Tibial nerve (tissue), 4 donors: ENCODE results near the gene RPS14. TPM values are rescaled to one million over a fixed set of nuclear protein-coding genes. Genes with fewer than 3 reads are reported as not detected.
A peak's percentile ranks its signal among the peaks of the same experiment; 100 is the strongest.

Experiments
- DNase-seq, 2 donors: peaks; one replicate each; pipeline ENCODE4 v3.0.0-alpha.2; 2019; ENCODE audit warnings: low spot score in 2 of 2
- H3K27ac ChIP-seq, 4 donors: fragments of 200-600 bp; sonication (generic) in 3 of 4; one replicate each; pipeline ENCODE4 v1.5.1; 2017 to 2019; ENCODE audit warnings: mild to moderate bottlenecking in 1 of 4
- H3K27me3 ChIP-seq, 2 donors: fragments of 200-600 bp; sonication (generic) in 1 of 2; one replicate each; pipeline versions ENCODE4 v1.5.1 to v1.6.0; 2017 to 2019
- H3K36me3 ChIP-seq, 3 donors: fragments of 200-600 bp; sonication (generic); one replicate each; pipeline ENCODE4 v1.5.1; 2018 to 2019
- H3K4me1 ChIP-seq, 4 donors: fragments of 200-600 bp; sonication (generic) in 3 of 4; one replicate each; pipeline ENCODE4 v1.5.1; 2017 to 2019
- H3K4me3 ChIP-seq, 4 donors: fragments of 200-600 bp; sonication (generic) in 3 of 4; one replicate each; pipeline ENCODE4 v1.5.1; 2017 to 2019; ENCODE audit warnings: mild to moderate bottlenecking in 1 of 4, moderate library complexity in 1 of 4
- H3K9me3 ChIP-seq, 4 donors: fragments of 200-600 bp; sonication (generic) in 3 of 4; one replicate each; pipeline ENCODE4 v1.5.1; 2017 to 2019
- EP300 ChIP-seq, 2 donors: sonication (generic); formaldehyde crosslinking; IDR thresholded peaks; one replicate each; pipeline ENCODE4 v1.6.1; 2017; ENCODE audit warnings: antibody characterized with exemption in 2 of 2, mild to moderate bottlenecking in 1 of 2
- POLR2A ChIP-seq, 2 donors: fragments of 450-650 bp; IDR thresholded peaks; one replicate each; pipeline ENCODE4 v1.6.1; 2017; ENCODE audit warnings: antibody characterized with exemption in 2 of 2, mild to moderate bottlenecking in 2 of 2, moderate library complexity in 2 of 2
- WGBS, 2 donors: methylation state at CpG; one replicate each; pipeline ENCODE4 v1.1.5; 2018; 5-methylcytosine and 5-hydroxymethylcytosine counted together
- total RNA-seq, 4 donors: library from RNA; depleted of rRNA; stranded (reverse); fragments of >200 nt; gene quantifications; one replicate each; pipeline ENCODE4 v1.1.0, GENCODE V29; 2016
- TF ChIP-seq, protein P1 (sequence below), 5 experiments: fragments of 200-600 bp in 3 of 5; fragments of 450-650 bp in 2 of 5; sonication (generic) in 3 of 5; IDR thresholded peaks; one replicate each; pipeline ENCODE4 v1.5.1; 2016 to 2019; ENCODE audit warnings: antibody characterized with exemption in 5 of 5, mild to moderate bottlenecking in 3 of 5, moderate library complexity in 2 of 5

Gene RPS14
- total RNA-seq, 4 donors from 2014 or later, result 2,328 to 3,623 (median 2,710) TPM

DNA sequence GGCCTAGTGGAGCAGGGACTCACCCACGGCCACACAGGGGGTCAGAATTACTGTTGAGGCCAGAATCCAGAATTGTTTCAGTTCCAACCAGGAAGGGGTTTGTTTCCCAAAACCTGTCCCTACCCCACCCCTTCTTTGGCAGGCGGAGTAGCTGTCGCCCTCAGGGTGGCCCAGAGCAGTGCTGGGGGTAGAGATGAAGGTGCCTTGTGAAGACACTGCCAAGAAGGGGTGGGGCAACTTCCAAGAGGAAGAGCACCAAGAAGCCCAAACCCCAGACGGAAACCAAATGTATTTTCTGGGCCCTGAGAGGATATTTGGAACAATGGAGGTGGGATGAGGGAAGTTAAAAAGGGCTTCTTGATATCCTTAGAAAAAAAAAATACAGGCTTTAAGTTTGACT, 47.0 kb upstream of the RPS14 start:
- no peaks in the 10 kb centered on the region for H3K9me3 ChIP-seq
- H3K27me3 ChIP-seq, result no peaks in the 10 kb centered on the region
- TF ChIP-seq, protein P1, sequence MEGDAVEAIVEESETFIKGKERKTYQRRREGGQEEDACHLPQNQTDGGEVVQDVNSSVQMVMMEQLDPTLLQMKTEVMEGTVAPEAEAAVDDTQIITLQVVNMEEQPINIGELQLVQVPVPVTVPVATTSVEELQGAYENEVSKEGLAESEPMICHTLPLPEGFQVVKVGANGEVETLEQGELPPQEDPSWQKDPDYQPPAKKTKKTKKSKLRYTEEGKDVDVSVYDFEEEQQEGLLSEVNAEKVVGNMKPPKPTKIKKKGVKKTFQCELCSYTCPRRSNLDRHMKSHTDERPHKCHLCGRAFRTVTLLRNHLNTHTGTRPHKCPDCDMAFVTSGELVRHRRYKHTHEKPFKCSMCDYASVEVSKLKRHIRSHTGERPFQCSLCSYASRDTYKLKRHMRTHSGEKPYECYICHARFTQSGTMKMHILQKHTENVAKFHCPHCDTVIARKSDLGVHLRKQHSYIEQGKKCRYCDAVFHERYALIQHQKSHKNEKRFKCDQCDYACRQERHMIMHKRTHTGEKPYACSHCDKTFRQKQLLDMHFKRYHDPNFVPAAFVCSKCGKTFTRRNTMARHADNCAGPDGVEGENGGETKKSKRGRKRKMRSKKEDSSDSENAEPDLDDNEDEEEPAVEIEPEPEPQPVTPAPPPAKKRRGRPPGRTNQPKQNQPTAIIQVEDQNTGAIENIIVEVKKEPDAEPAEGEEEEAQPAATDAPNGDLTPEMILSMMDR (IDR thresholded peaks at IDR 0.05), result no peak
- no peak for TF ChIP-seq POLR2A (IDR thresholded peaks at IDR 0.05)
- H3K27ac ChIP-seq, result peak overlapping the region in 3 of 4 donors; percentile 77 to 91 (median 87)
- DNase-seq, result no peak
- H3K4me1 ChIP-seq, result peaks cover 0 to 95% (median 60%) of the 10 kb centered on the region in 4 donors
- H3K36me3 ChIP-seq, result no peaks in the 10 kb centered on the region
- no peak overlapping the region for H3K4me3 ChIP-seq
- WGBS, 2 donors, result 47 to 59% methylated on average over 4 of the region's 4 CpGs

DNA sequence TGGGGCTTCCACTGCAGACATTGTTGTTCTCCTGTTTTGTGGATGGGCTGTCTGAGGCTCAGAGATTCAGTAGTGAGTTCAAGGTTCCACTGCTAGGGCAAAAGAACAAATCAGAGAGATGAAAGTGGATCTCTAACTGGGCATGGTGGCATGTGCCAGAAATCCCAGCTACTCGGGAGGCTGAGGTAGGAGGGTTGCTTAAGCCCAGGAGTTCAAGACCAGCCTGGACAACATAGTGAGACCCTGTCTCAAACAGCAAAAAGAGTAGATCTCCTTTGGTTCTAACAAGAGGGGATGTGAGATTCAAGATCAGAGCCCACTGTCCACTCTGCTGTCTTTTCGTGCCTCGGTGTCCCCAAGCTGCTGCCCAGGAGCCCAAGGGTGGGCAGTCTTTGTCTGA, 46.6 kb upstream of the RPS14 start:
- no peak for DNase-seq
- TF ChIP-seq EP300 (IDR thresholded peaks at IDR 0.05), result no peak
- TF ChIP-seq POLR2A (IDR thresholded peaks at IDR 0.05), result no peak
- TF ChIP-seq, protein P1 (IDR thresholded peaks at IDR 0.05), result no peak
- Histone ChIP-seq H3K4me3 (no peak overlapping the region), H3K27me3 (no peaks in the 10 kb centered on the region), H3K4me1 (peaks cover 0 to 95% (median 60%) of the 10 kb centered on the region in 4 donors), H3K27ac (peak overlapping the region in 3 of 4 donors; percentile 77 to 91 (median 87)), H3K36me3 (no peaks in the 10 kb centered on the region), H3K9me3 (no peaks in the 10 kb centered on the region)
- 71% methylated on average over 3 of the region's 3 CpGs for WGBS, 2 donors

DNA sequence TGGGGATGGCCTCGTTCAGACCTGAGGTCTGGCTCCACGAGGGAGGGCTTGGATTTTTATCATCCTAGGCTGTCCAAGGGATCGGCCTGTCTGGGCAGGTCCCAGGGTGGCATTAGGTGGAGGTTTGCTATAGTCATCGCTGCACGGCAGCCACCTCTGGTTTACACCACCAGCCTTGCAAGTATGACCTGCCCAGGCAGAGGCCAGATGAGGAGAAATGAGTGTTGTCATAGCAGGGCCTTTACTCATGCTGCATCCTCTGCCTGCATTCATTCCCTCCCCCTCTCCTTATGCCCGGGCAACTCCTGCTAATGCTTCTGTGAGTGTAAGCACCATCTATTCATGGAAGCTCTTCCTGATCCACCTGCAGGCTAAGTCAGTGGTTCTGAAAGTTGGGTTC, 43.1 kb upstream of the RPS14 start:
- 52% methylated on average over 6 of the region's 6 CpGs for WGBS, 2 donors
- H3K9me3 ChIP-seq, result no peaks in the 10 kb centered on the region
- H3K36me3 ChIP-seq, result no peaks in the 10 kb centered on the region
- TF ChIP-seq POLR2A (IDR thresholded peaks at IDR 0.05) (no peak), EP300 (IDR thresholded peaks at IDR 0.05) (no peak)
- TF ChIP-seq, protein P1 (IDR thresholded peaks at IDR 0.05), result no peak
- DNase-seq, result no peak
- no peaks in the 10 kb centered on the region for H3K27me3 ChIP-seq
- H3K27ac ChIP-seq, result peak overlapping the region in 3 of 4 donors; percentile 17 to 100 (median 99)
- H3K4me3 ChIP-seq, result no peak overlapping the region
- H3K4me1 ChIP-seq, result peaks cover 5 to 95% (median 61%) of the 10 kb centered on the region in 4 donors

DNA sequence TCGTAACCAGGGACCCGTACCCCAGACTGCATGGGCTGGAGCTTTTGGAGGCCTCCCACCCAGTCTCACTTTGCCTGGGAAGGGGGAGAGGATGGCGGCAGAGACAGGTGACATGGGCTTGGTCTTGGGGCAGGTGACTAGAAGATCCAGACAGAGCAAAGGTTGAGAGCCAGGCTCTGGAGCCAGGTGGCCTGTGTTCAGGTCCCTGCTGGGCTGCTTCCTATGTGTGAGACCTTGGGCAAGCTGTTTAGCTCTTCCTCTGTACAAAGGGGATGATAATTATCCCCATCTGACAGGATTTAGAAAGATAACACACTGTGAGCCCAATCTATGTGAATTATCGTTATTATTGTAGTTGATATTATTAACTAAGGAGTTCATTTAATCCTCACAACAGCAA, 42.3 kb upstream of the RPS14 start:
- Histone ChIP-seq H3K4me1 (peaks cover 5 to 95% (median 59%) of the 10 kb centered on the region in 4 donors), H3K36me3 (no peaks in the 10 kb centered on the region), H3K27ac (peak overlapping the region in 3 of 4 donors; percentile 98 to 100 (median 99)), H3K4me3 (no peak overlapping the region), H3K9me3 (no peaks in the 10 kb centered on the region), H3K27me3 (no peaks in the 10 kb centered on the region)
- WGBS, 2 donors, result 70 to 74% methylated on average over 4 of the region's 4 CpGs
- DNase-seq, result no peak
- TF ChIP-seq EP300 (IDR thresholded peaks at IDR 0.05) (no peak), POLR2A (IDR thresholded peaks at IDR 0.05) (no peak)
- TF ChIP-seq, protein P1 (IDR thresholded peaks at IDR 0.05), result no peak

DNA sequence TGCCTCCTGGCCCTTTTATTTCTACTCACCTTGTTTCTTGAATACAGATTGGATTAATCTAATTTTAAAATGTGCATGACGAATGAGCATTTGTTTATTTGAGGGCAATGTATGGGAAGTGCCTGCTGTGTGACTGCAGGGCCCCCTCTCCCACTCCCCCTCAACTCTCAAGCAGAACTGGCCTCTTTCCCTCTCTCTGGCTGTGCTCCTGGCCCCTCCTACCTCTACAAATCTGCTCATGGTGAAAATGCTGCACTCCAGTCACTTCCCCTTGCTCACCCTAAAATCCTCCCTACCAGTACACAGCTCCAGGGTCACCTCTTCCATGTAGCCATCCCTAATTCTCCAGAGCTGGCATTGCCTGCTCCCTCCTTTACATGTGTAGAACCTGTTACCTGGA, 41.2 kb upstream of the RPS14 start:
- H3K4me1 ChIP-seq, result peaks cover 5 to 87% (median 56%) of the 10 kb centered on the region in 4 donors
- WGBS, 2 donors, result 29 to 38% methylated on average over 1 of the region's 1 CpG
- H3K27me3 ChIP-seq, result no peaks in the 10 kb centered on the region
- no peaks in the 10 kb centered on the region for H3K9me3 ChIP-seq
- DNase-seq, result no peak
- no peaks in the 10 kb centered on the region for H3K36me3 ChIP-seq
- TF ChIP-seq, protein P1 (IDR thresholded peaks at IDR 0.05), result no peak
- no peak for TF ChIP-seq EP300 (IDR thresholded peaks at IDR 0.05)
- no peak for TF ChIP-seq POLR2A (IDR thresholded peaks at IDR 0.05)
- H3K27ac ChIP-seq, result peak overlapping the region; percentile 94 to 100 (median 98)
- no peak overlapping the region for H3K4me3 ChIP-seq
